ENCODE measurements around the gene C14orf119. TPM values are rescaled to one million over a fixed set of nuclear protein-coding genes. Genes with fewer than 3 reads are reported as not detected.

Gene C14orf119
- total RNA-seq, 1 experiment from 2014 or later: 69.3 TPM

- H4K20me1 ChIP-seq (ENCODE audit: insufficient read depth, low read depth, low read length): peaks cover 25% of the 10 kb centered on the region
- H3K9me2 ChIP-seq (replicated peaks; ENCODE audit: insufficient read depth, low read length): no peaks in the 10 kb centered on the region
- no peak for DNase-seq
- no peak overlapping the region for H3K4me2 ChIP-seq (ENCODE audit: low read depth, low read length, poor library complexity, severe bottlenecking)
- peaks cover 18% of the 10 kb centered on the region for H3K4me1 ChIP-seq (ENCODE audit: low read length)
- H2AFZ ChIP-seq (ENCODE audit: low read length): no peak overlapping the region
- no peaks in the 10 kb centered on the region for H3K9me3 ChIP-seq (ENCODE audit: low read length)
- H3K27ac ChIP-seq (ENCODE audit: low read length): no peak overlapping the region
- no peak overlapping the region for H3K9ac ChIP-seq (ENCODE audit: low read length)
- H3K27me3 ChIP-seq (ENCODE audit: low read length): no peaks in the 10 kb centered on the region
- peaks cover 58% of the 10 kb centered on the region for H3K36me3 ChIP-seq (ENCODE audit: insufficient read depth, low read length)
- H3K4me3 ChIP-seq (ENCODE audit: low read length): no peak overlapping the region
- peaks cover 72% of the 10 kb centered on the region for H3K79me2 ChIP-seq (ENCODE audit: low read length)
These were observed 3.7 kb upstream of the C14orf119 start for GRCh38 chr14:23091294-23092225.

GRCh38 chr14:23093104-23093503 is 2.2 kb upstream of the C14orf119 start:
- peaks cover 80% of the 10 kb centered on the region for H3K79me2 ChIP-seq (ENCODE audit: low read length)
- peak overlapping the region; percentile 94 for H3K9ac ChIP-seq (ENCODE audit: low read length)
- peak overlapping the region; percentile 84 for H3K4me2 ChIP-seq (ENCODE audit: low read depth, low read length, poor library complexity, severe bottlenecking)
- H3K4me1 ChIP-seq (ENCODE audit: low read length): peaks cover 24% of the 10 kb centered on the region
- H3K9me2 ChIP-seq (replicated peaks; ENCODE audit: insufficient read depth, low read length): no peaks in the 10 kb centered on the region
- H3K27me3 ChIP-seq (ENCODE audit: low read length): no peaks in the 10 kb centered on the region
- peaks cover 39% of the 10 kb centered on the region for H4K20me1 ChIP-seq (ENCODE audit: insufficient read depth, low read depth, low read length)
- peak overlapping the region; percentile 78 for H3K4me3 ChIP-seq (ENCODE audit: low read length)
- H2AFZ ChIP-seq (ENCODE audit: low read length): no peak overlapping the region
- peaks cover 56% of the 10 kb centered on the region for H3K36me3 ChIP-seq (ENCODE audit: insufficient read depth, low read length)
- no peak overlapping the region for H3K27ac ChIP-seq (ENCODE audit: low read length)
- H3K9me3 ChIP-seq (ENCODE audit: low read length): no peaks in the 10 kb centered on the region
- no peak for DNase-seq

- Histone ChIP-seq H3K9ac (ENCODE audit: low read length) (peak overlapping the region; percentile 94), H3K9me2 (replicated peaks; ENCODE audit: insufficient read depth, low read length) (no peaks in the 10 kb centered on the region), H3K27ac (ENCODE audit: low read length) (no peak overlapping the region), H2AFZ (ENCODE audit: low read length) (no peak overlapping the region), H3K4me2 (ENCODE audit: low read depth, low read length, poor library complexity, severe bottlenecking) (peak overlapping the region; percentile 84), H3K9me3 (ENCODE audit: low read length) (no peaks in the 10 kb centered on the region), H4K20me1 (ENCODE audit: insufficient read depth, low read depth, low read length) (peaks cover 43% of the 10 kb centered on the region), H3K4me1 (ENCODE audit: low read length) (peaks cover 24% of the 10 kb centered on the region), H3K27me3 (ENCODE audit: low read length) (no peaks in the 10 kb centered on the region), H3K79me2 (ENCODE audit: low read length) (peaks cover 79% of the 10 kb centered on the region), H3K36me3 (ENCODE audit: insufficient read depth, low read length) (peaks cover 58% of the 10 kb centered on the region), H3K4me3 (ENCODE audit: low read length) (peak overlapping the region; percentile 78)
- no peak for DNase-seq
These were observed 1.8 kb upstream of the C14orf119 start for GRCh38 chr14:23093526-23093925.

GRCh38 chr14:23093991-23094665 is 1.2 kb upstream of the C14orf119 start:
- peak; percentile 55 for DNase-seq
- peak overlapping the region; percentile 86; the same call in 1 of the 2 replicates for H2AFZ ChIP-seq (ENCODE audit: low read length)
- no peaks in the 10 kb centered on the region for H3K27me3 ChIP-seq (ENCODE audit: low read length)
- peak overlapping the region; percentile 84 for H3K4me2 ChIP-seq (ENCODE audit: low read depth, low read length, poor library complexity, severe bottlenecking)
- H3K4me3 ChIP-seq (ENCODE audit: low read length): peak overlapping the region; percentile 78
- peaks cover 76% of the 10 kb centered on the region for H3K79me2 ChIP-seq (ENCODE audit: low read length)
- peak overlapping the region; percentile 94 for H3K9ac ChIP-seq (ENCODE audit: low read length)
- peaks cover 55% of the 10 kb centered on the region for H3K36me3 ChIP-seq (ENCODE audit: insufficient read depth, low read length)
- peaks cover 49% of the 10 kb centered on the region for H4K20me1 ChIP-seq (ENCODE audit: insufficient read depth, low read depth, low read length)
- H3K9me2 ChIP-seq (replicated peaks; ENCODE audit: insufficient read depth, low read length): no peaks in the 10 kb centered on the region
- H3K27ac ChIP-seq (ENCODE audit: low read length): peak overlapping the region; percentile 80
- H3K4me1 ChIP-seq (ENCODE audit: low read length): peaks cover 24% of the 10 kb centered on the region
- no peaks in the 10 kb centered on the region for H3K9me3 ChIP-seq (ENCODE audit: low read length)

- H4K20me1 ChIP-seq (ENCODE audit: insufficient read depth, low read depth, low read length): peaks cover 51% of the 10 kb centered on the region
- peaks cover 49% of the 10 kb centered on the region for H3K36me3 ChIP-seq (ENCODE audit: insufficient read depth, low read length)
- peak within 1 kb of the TSS; percentile 94 for H3K9ac ChIP-seq (ENCODE audit: low read length)
- peaks cover 24% of the 10 kb centered on the region for H3K4me1 ChIP-seq (ENCODE audit: low read length)
- no peaks in the 10 kb centered on the region for H3K9me2 ChIP-seq (replicated peaks; ENCODE audit: insufficient read depth, low read length)
- peaks cover 72% of the 10 kb centered on the region for H3K79me2 ChIP-seq (ENCODE audit: low read length)
- peak within 1 kb of the TSS; percentile 80 for H3K27ac ChIP-seq (ENCODE audit: low read length)
- peak within 1 kb of the TSS; percentile 78 for H3K4me3 ChIP-seq (ENCODE audit: low read length)
- H3K4me2 ChIP-seq (ENCODE audit: low read depth, low read length, poor library complexity, severe bottlenecking): peak within 1 kb of the TSS; percentile 84
- H3K27me3 ChIP-seq (ENCODE audit: low read length): no peaks in the 10 kb centered on the region
- DNase-seq: peak; percentile 97
- peak within 1 kb of the TSS; percentile 86 for H2AFZ ChIP-seq (ENCODE audit: low read length)
- H3K9me3 ChIP-seq (ENCODE audit: low read length): no peaks in the 10 kb centered on the region
These were observed 574 bp upstream of the C14orf119 start, which contains the start of gene ACIN1 for GRCh38 chr14:23094666-23095195. ACIN1 (minus strand) TSS chr14:23095136; CDS start chr14:23095112, 24 bp downstream.

- no peak for DNase-seq
- no peak overlapping the region for H3K4me2 ChIP-seq (ENCODE audit: low read depth, low read length, poor library complexity, severe bottlenecking)
- H3K4me1 ChIP-seq (ENCODE audit: low read length): peaks cover 23% of the 10 kb centered on the region
- peaks cover 25% of the 10 kb centered on the region for H3K36me3 ChIP-seq (ENCODE audit: insufficient read depth, low read length)
- no peaks in the 10 kb centered on the region for H3K27me3 ChIP-seq (ENCODE audit: low read length)
- no peak overlapping the region for H3K27ac ChIP-seq (ENCODE audit: low read length)
- peaks cover 47% of the 10 kb centered on the region for H3K79me2 ChIP-seq (ENCODE audit: low read length)
- peaks cover 49% of the 10 kb centered on the region for H4K20me1 ChIP-seq (ENCODE audit: insufficient read depth, low read depth, low read length)
- H2AFZ ChIP-seq (ENCODE audit: low read length): no peak overlapping the region
- no peaks in the 10 kb centered on the region for H3K9me3 ChIP-seq (ENCODE audit: low read length)
- no peak overlapping the region for H3K4me3 ChIP-seq (ENCODE audit: low read length)
- no peaks in the 10 kb centered on the region for H3K9me2 ChIP-seq (replicated peaks; ENCODE audit: insufficient read depth, low read length)
- H3K9ac ChIP-seq (ENCODE audit: low read length): no peak overlapping the region
These were observed 2.5 kb downstream of the C14orf119 start for GRCh38 chr14:23097786-23098185.

GRCh38 chr14:23099212-23099861 is 4.0 kb downstream of the C14orf119 start:
- Histone ChIP-seq H3K4me3 (ENCODE audit: low read length) (no peak overlapping the region), H3K4me1 (ENCODE audit: low read length) (peaks cover 9% of the 10 kb centered on the region), H3K79me2 (ENCODE audit: low read length) (peaks cover 31% of the 10 kb centered on the region), H3K4me2 (ENCODE audit: low read depth, low read length, poor library complexity, severe bottlenecking) (no peak overlapping the region), H3K9ac (ENCODE audit: low read length) (no peak overlapping the region), H3K27me3 (ENCODE audit: low read length) (no peaks in the 10 kb centered on the region), H3K36me3 (ENCODE audit: insufficient read depth, low read length) (peaks cover 17% of the 10 kb centered on the region), H2AFZ (ENCODE audit: low read length) (no peak overlapping the region), H3K27ac (ENCODE audit: low read length) (no peak overlapping the region), H3K9me2 (replicated peaks; ENCODE audit: insufficient read depth, low read length) (no peaks in the 10 kb centered on the region), H4K20me1 (ENCODE audit: insufficient read depth, low read depth, low read length) (peaks cover 33% of the 10 kb centered on the region), H3K9me3 (ENCODE audit: low read length) (no peaks in the 10 kb centered on the region)
- no peak for DNase-seq
